IMR-90 (cell line): ENCODE data around the gene SRGAP3. TPM values are rescaled to one million over a fixed set of nuclear protein-coding genes. Genes with fewer than 3 reads are reported as not detected.

ENCODE experiments used
- ATAC-seq: fragments of 200-7000 bp; cut with Tn5 transposase; 2 replicates; pipeline ENCODE4 v1.9.1; 2020; ENCODE audit warnings: low read depth, mild to moderate bottlenecking, moderate library complexity
- BruUV-seq: library from RNA; stranded (reverse); fragments of 400-500 nt; replicated peaks from 2 replicates; lab custom pipeline; 2021; lab: Mats Ljungman, UMichigan
- CTCF ChIA-PET: fragments of 300-600 bp; formaldehyde crosslinking; extraction: SDS; loops from one replicate; lab custom pipeline; 2021; ENCODE audit warnings: antibody characterized with exemption; lab: Yijun Ruan, JAX
- POLR2A ChIA-PET: fragments of 300-600 bp; sonication (Branson Sonifier 250); formaldehyde crosslinking; loops from one replicate; lab custom pipeline; 2022; ENCODE audit warnings: antibody characterized with exemption; ENCODE audit not compliant: unreplicated experiment; lab: Charles Lee
- DNase-seq: peaks from one replicate; pipeline ENCODE4 v3.0.0; 2013
- H2AFZ ChIP-seq: replicated peaks from 2 replicates; pipeline ENCODE3; 2013; ENCODE audit warnings: low read length, mild to moderate bottlenecking; ENCODE audit not compliant: poor library complexity
- H2AK5ac ChIP-seq: 2 replicates; pipeline ENCODE4 v1.6.1; 2013; ENCODE audit warnings: low read depth, low read length, inconsistent platforms
- H2AK9ac ChIP-seq: replicated peaks from 2 replicates; pipeline ENCODE3; 2013; ENCODE audit warnings: mild to moderate bottlenecking, low read depth, low read length, moderate library complexity; ENCODE audit not compliant: poor library complexity
- H2BK120ac ChIP-seq: 2 replicates; pipeline ENCODE4 v1.6.1; 2013; ENCODE audit warnings: low read depth, low read length, inconsistent platforms
- H2BK15ac ChIP-seq: 3 replicates; pipeline ENCODE4 v1.6.1; 2013; ENCODE audit warnings: low read depth, low read length, inconsistent platforms
- H2BK20ac ChIP-seq: 2 replicates; pipeline ENCODE4 v1.6.1; 2013; ENCODE audit warnings: low read depth, mild to moderate bottlenecking, inconsistent platforms, low read length, moderate library complexity
- H2BK5ac ChIP-seq: 2 replicates; pipeline ENCODE4 v1.6.1; 2013; ENCODE audit warnings: mild to moderate bottlenecking, low read depth, low read length, inconsistent platforms; ENCODE audit not compliant: poor library complexity, severe bottlenecking
- H3K14ac ChIP-seq: replicated peaks from 2 replicates; pipeline ENCODE4 v1.6.1; 2013; ENCODE audit warnings: low read depth, low read length, inconsistent platforms
- H3K18ac ChIP-seq: 2 replicates; pipeline ENCODE4 v1.6.1; 2013; ENCODE audit warnings: low read depth, low read length, control low read depth
- H3K23ac ChIP-seq: 2 replicates; pipeline ENCODE4 v1.6.1; 2013; ENCODE audit warnings: low read depth, low read length, inconsistent platforms
- H3K27ac ChIP-seq: 2 replicates; pipeline ENCODE4 v1.5.1; 2013; ENCODE audit warnings: mild to moderate bottlenecking, control low read depth, low read length; ENCODE audit not compliant: insufficient read depth
- H3K27me3 ChIP-seq: 2 replicates; pipeline ENCODE4 v1.6.1; 2013; ENCODE audit warnings: low read length; ENCODE audit not compliant: control insufficient read depth, insufficient read depth
- H3K36me3 ChIP-seq: 2 replicates; pipeline ENCODE4 v1.6.1; 2013; ENCODE audit warnings: low read length, mixed read lengths; ENCODE audit not compliant: control insufficient read depth, insufficient read depth
- H3K4ac ChIP-seq: 2 replicates; pipeline ENCODE4 v1.6.1; 2013; ENCODE audit warnings: low read depth, low read length, inconsistent platforms
- H3K4me1 ChIP-seq: 2 replicates; pipeline ENCODE4 v1.6.1; 2013; ENCODE audit warnings: low read length, mixed read lengths; ENCODE audit not compliant: control insufficient read depth, insufficient read depth
- H3K4me2 ChIP-seq: 2 replicates; pipeline ENCODE4 v1.6.1; 2013; ENCODE audit warnings: low read depth, mild to moderate bottlenecking, control low read depth, low read length, moderate library complexity
- H3K4me3 ChIP-seq: 2 replicates; pipeline ENCODE4 v1.5.1; 2013; ENCODE audit warnings: low read depth, mild to moderate bottlenecking, control low read depth, low read length, moderate library complexity; ENCODE audit not compliant: insufficient read depth
- H3K56ac ChIP-seq: 2 replicates; pipeline ENCODE4 v1.6.1; 2013; ENCODE audit warnings: low read length, inconsistent platforms; ENCODE audit not compliant: insufficient read depth; ENCODE audit errors: extremely low read depth
- H3K79me1 ChIP-seq, 2 experiments: 2 replicates each; pipeline ENCODE4 v1.6.1; 2013; ENCODE audit warnings: low read length in 2 of 2, inconsistent platforms in 1 of 2, low read depth in 1 of 2
- H3K9ac ChIP-seq: 2 replicates; pipeline ENCODE4 v1.6.1; 2013; ENCODE audit warnings: low read depth, low read length, control low read depth
- H3K9me1 ChIP-seq: 2 replicates; pipeline ENCODE4 v1.6.1; 2013; ENCODE audit warnings: low read length, inconsistent platforms; ENCODE audit not compliant: insufficient read depth
- H3K9me3 ChIP-seq: 2 replicates; pipeline ENCODE4 v1.6.1; 2013; ENCODE audit warnings: low read length; ENCODE audit not compliant: control insufficient read depth, insufficient read depth
- H4K20me1 ChIP-seq: 2 replicates; pipeline ENCODE4 v1.6.1; 2013; ENCODE audit warnings: low read length, inconsistent platforms; ENCODE audit not compliant: insufficient read depth
- H4K5ac ChIP-seq: 2 replicates; pipeline ENCODE4 v1.6.1; 2013; ENCODE audit warnings: mild to moderate bottlenecking, low read depth, low read length, control low read depth
- H4K8ac ChIP-seq, 2 experiments: 2 replicates each; pipeline ENCODE4 v1.6.1; 2013; ENCODE audit warnings: low read depth in 2 of 2, low read length in 2 of 2, control low read depth in 1 of 2, inconsistent platforms in 1 of 2
- H4K91ac ChIP-seq: 2 replicates; pipeline ENCODE4 v1.6.1; 2013; ENCODE audit warnings: low read depth, low read length, inconsistent platforms; ENCODE audit not compliant: insufficient read depth
- CTCF ChIP-seq: conservative IDR thresholded peaks from 2 replicates; pipeline ENCODE4 v1.5.1; 2012; ENCODE audit warnings: mild to moderate bottlenecking, low read depth, low read length, improper control_type of control experiment
- ELK1 ChIP-seq: fragments of 150-350 bp; IDR thresholded peaks from 2 replicates; pipeline ENCODE4 v1.6.1; 2016; ENCODE audit warnings: low read depth, mild to moderate bottlenecking, low read length, moderate library complexity, borderline replicate concordance
- MXI1 ChIP-seq: IDR thresholded peaks from 2 replicates; pipeline ENCODE4 v1.6.1; 2012; ENCODE audit warnings: low read depth, mild to moderate bottlenecking, low read length, moderate library complexity, borderline replicate concordance
- POLR2A ChIP-seq: IDR thresholded peaks from 2 replicates; pipeline ENCODE4 v1.6.1; 2012; ENCODE audit warnings: mild to moderate bottlenecking, low read depth, low read length
- RCOR1 ChIP-seq: IDR thresholded peaks from 2 replicates; pipeline ENCODE4 v1.6.1; 2012; ENCODE audit warnings: mild to moderate bottlenecking, low read length, improper control_type of control experiment; ENCODE audit not compliant: insufficient replicate concordance
- RFX5 ChIP-seq: IDR thresholded peaks from 2 replicates; pipeline ENCODE4 v1.8.0; 2012; ENCODE audit warnings: low read depth, mild to moderate bottlenecking, low read length, moderate library complexity
- SMC3 ChIP-seq: fragments of 150-350 bp; IDR thresholded peaks from 2 replicates; pipeline ENCODE4 v1.6.1; 2016; ENCODE audit warnings: low read depth, mild to moderate bottlenecking, antibody characterized with exemption, low read length, moderate library complexity
- USF2 ChIP-seq: fragments of 150-350 bp; IDR thresholded peaks from 2 replicates; pipeline ENCODE4 v1.6.1; 2017; ENCODE audit warnings: mild to moderate bottlenecking, antibody characterized with exemption, low read length, low read depth
- WGBS, 2 experiments: methylation state at CpG; one replicate each; pipeline versions ENCODE4 v1.1.5 to v1.1.7; 2013; ENCODE audit warnings: missing lambda C conversion rate in 2 of 2; ENCODE audit not compliant: insufficient read length in 1 of 2; ENCODE audit errors: extremely low coverage in 2 of 2; 5-methylcytosine and 5-hydroxymethylcytosine counted together
- dilution Hi-C: fragments of 300-500 bp; cut with HindIII; formaldehyde crosslinking; loops from one replicate; pipeline ENCODE4 v1.14.3; 2018; ENCODE audit warnings: low sequenced_read_pairs; ENCODE audit not compliant: unreplicated experiment
- in situ Hi-C: fragments of 300-500 bp; cut with MboI; formaldehyde crosslinking; loops from 3 replicates; pipeline ENCODE4 v1.14.3; 2019; ENCODE audit warnings: low sequenced_read_pairs, inconsistent platforms, mixed read lengths
- intact Hi-C: fragments of 100-400 bp; cut with micrococcal nuclease; formaldehyde crosslinking; loops from 2 replicates; pipeline ENCODE4 v1.10.0; 2022
- polyA plus RNA-seq, 3 experiments: library from polyadenylated mRNA; depleted of rRNA; stranded (reverse); fragments of >200 nt; gene quantifications; 2 replicates each; pipeline ENCODE4 v1.2.3, GENCODE V29; 2012; ENCODE audit warnings: low replicate concordance in 1 of 3
- total RNA-seq: library from RNA; depleted of rRNA; stranded (reverse); fragments of >200 nt; gene quantifications from 2 replicates; pipeline ENCODE4 v1.2.3, GENCODE V29; 2012

The SRGAP3 gene
- total and polyA plus RNA-seq, 2 of the 4 experiments (the other 2 are of a cell fraction), result 0.68 to 1.4 TPM

GRCh38 chr3:9201266-9201665, 48.2 kb downstream of the SRGAP3 start:
- H3K23ac ChIP-seq, result no peak overlapping the region
- no peak overlapping the region for H2BK15ac ChIP-seq
- H2AK5ac ChIP-seq, result no peak overlapping the region
- ChIA-PET POLR2A (no interaction called here), CTCF (no interaction called here)
- peaks cover 3% of the 10 kb centered on the region; the same call in 1 of the 2 replicates for H3K27me3 ChIP-seq
- H3K18ac ChIP-seq, result no peak overlapping the region
- H3K4me2 ChIP-seq, result no peak overlapping the region
- H4K5ac ChIP-seq, result no peak overlapping the region
- ATAC-seq, result no peak
- H2AK9ac ChIP-seq, result no peak overlapping the region
- H3K9me3 ChIP-seq, result no peaks in the 10 kb centered on the region
- H3K4ac ChIP-seq, result no peak overlapping the region
- no peaks in the 10 kb centered on the region for H3K36me3 ChIP-seq
- H3K9ac ChIP-seq, result no peak overlapping the region
- no peak overlapping the region for H4K8ac ChIP-seq
- intact Hi-C loops (no loop called here), in situ Hi-C loops (no loop called here), dilution Hi-C loops (no loop called here)
- no peaks in the 10 kb centered on the region for H4K20me1 ChIP-seq
- no peak overlapping the region for H2BK20ac ChIP-seq
- 40% methylated on average over 1 of the region's 5 CpGs; no CpG with 5 or more reads in 1 of the 2 experiments for WGBS, 2 experiments
- H2BK120ac ChIP-seq, result no peak overlapping the region
- H3K14ac ChIP-seq, result no peak overlapping the region
- H3K4me1 ChIP-seq, result no peaks in the 10 kb centered on the region
- H2AFZ ChIP-seq, result no peak overlapping the region
- no peak overlapping the region for H3K27ac ChIP-seq
- H3K9me1 ChIP-seq, result no peaks in the 10 kb centered on the region
- no peak for DNase-seq
- no peak overlapping the region for H4K91ac ChIP-seq
- no peak overlapping the region for H3K4me3 ChIP-seq
- TF ChIP-seq RCOR1 (no peak), RFX5 (no peak), CTCF (no peak), USF2 (no peak), POLR2A (no peak), MXI1 (no peak), ELK1 (no peak), SMC3 (no peak)
- no peaks in the 10 kb centered on the region for H3K79me1 ChIP-seq
- no peak overlapping the region for H2BK5ac ChIP-seq
- no TSS peak for BruUV-seq
- H3K56ac ChIP-seq, result no peak overlapping the region
